ENCODE results near the gene LRRC8D. TPM values are rescaled to one million over a fixed set of nuclear protein-coding genes. Genes with fewer than 3 reads are reported as not detected.

The LRRC8D gene
- total and polyA plus RNA-seq, 9 of the 15 experiments (the other 6 are each of a cell fraction or from before 2014, with no cell fraction given): 3.4 to 53.9 (median 15.9) TPM

GRCh38 chr1:89896105-89896942, 75.5 kb downstream of the LRRC8D start (continued):
- peak; percentile 97 for TF ChIP-seq GATAD2A (IDR thresholded peaks at IDR 0.05)
- TF ChIP-seq SIN3B (IDR thresholded peaks at IDR 0.05; ENCODE audit: low read depth): no peak
- TF ChIP-seq TEAD2 (tag; IDR thresholded peaks at IDR 0.05): no peak
- no peak for TF ChIP-seq ZNF584 (CRISPR knock-in tag; IDR thresholded peaks at IDR 0.05; ENCODE audit: low read depth)
- TF ChIP-seq YY1 (IDR thresholded peaks at IDR 0.05; ENCODE audit: borderline replicate concordance in 1 of 3, control insufficient read depth in 1 of 3, extremely low read depth in 1 of 3, insufficient read depth in 3 of 3, insufficient read length in 1 of 3, insufficient replicate concordance in 2 of 3, low read depth in 1 of 3, low read length in 2 of 3): no peak
- TF ChIP-seq ZNF609 (CRISPR knock-in tag; IDR thresholded peaks at IDR 0.05; ENCODE audit: borderline replicate concordance): no peak
- TF ChIP-seq CHCHD3 (CRISPR knock-in tag; IDR thresholded peaks at IDR 0.05): no peak
- no peak for TF ChIP-seq CSDE1 (IDR thresholded peaks at IDR 0.05)
- no peak for TF ChIP-seq ZNF174 (CRISPR knock-in tag; IDR thresholded peaks at IDR 0.05)
- TF ChIP-seq LARP7 (IDR thresholded peaks at IDR 0.05): peak; percentile 78; the same call in 1 of the 2 replicates
- no peak for TF ChIP-seq FUS (optimal IDR thresholded peaks at IDR 0.05; ENCODE audit: low read depth, low read length)
- peak; percentile 81; the same call in 1 of the 2 replicates for TF ChIP-seq FOXP1 (CRISPR knock-in tag; IDR thresholded peaks at IDR 0.05)
- TF ChIP-seq ZNF586 (CRISPR knock-in tag; conservative IDR thresholded peaks at IDR 0.05): no peak
- TF ChIP-seq KDM1A (IDR thresholded peaks at IDR 0.05): peak; percentile 85 to 89
- no peak for TF ChIP-seq ZBTB43 (CRISPR knock-in tag; IDR thresholded peaks at IDR 0.05)
- no peak for TF ChIP-seq ZKSCAN3 (CRISPR knock-in tag; IDR thresholded peaks at IDR 0.05)
- TF ChIP-seq MTA1 (IDR thresholded peaks at IDR 0.05; ENCODE audit: borderline replicate concordance): peak; percentile 88
- peak; percentile 27; the same call in 1 of the 2 replicates for TF ChIP-seq ZFX (CRISPR knock-in tag; IDR thresholded peaks at IDR 0.05)
- TF ChIP-seq FOXM1 (IDR thresholded peaks at IDR 0.05; ENCODE audit: low read depth): peak; percentile 79
- TF ChIP-seq FOXM1 (CRISPR knock-in tag; IDR thresholded peaks at IDR 0.05; ENCODE audit: low read depth): no peak
- TF ChIP-seq CGGBP1 (CRISPR knock-in tag; IDR thresholded peaks at IDR 0.05): no peak
- TF ChIP-seq E2F3 (CRISPR knock-in tag; IDR thresholded peaks at IDR 0.05): no peak
- TF ChIP-seq ZFP36 (IDR thresholded peaks at IDR 0.05; ENCODE audit: low read depth, low read length, partially characterized antibody): no peak
